ENCODE results near the gene GPRASP2. TPM values are rescaled to one million over a fixed set of nuclear protein-coding genes. Genes with fewer than 3 reads are reported as not detected.
"Not testable (repeated sequence)": the region's sequence is repeated elsewhere in the genome, so short reads cannot be mapped to it uniquely, and the experiment has no call there.

Gene GPRASP2
- total RNA-seq = 10 to 100 TPM in 2 of 3 donors, 1 to 10 TPM in 1; 8.0 to 16.2 (median 13.1) TPM

GRCh38 chrX:102712216-102712966, at the start of gene GPRASP2:
Gene GPRASP2 (plus strand): TSS chrX:102712448. CDS start chrX:102714870, 2,422 bp downstream.
- intact Hi-C loops (cut with DNase I; ENCODE audit: low total_unique reads) = no loop called here

GRCh38 chrX:102663820-102664219, 48.4 kb upstream of the GPRASP2 start:
- H3K27me3 ChIP-seq; DNase-seq (ENCODE audit: low spot score in 2 of 2); H3K4me3 ChIP-seq; H3K4me1 ChIP-seq; intact Hi-C loops (cut with DNase I; ENCODE audit: low total_unique reads); H3K27ac ChIP-seq; H3K36me3 ChIP-seq: not testable (repeated sequence)
- H3K9me3 ChIP-seq = peaks cover 0 to 24% of the 10 kb centered on the region in 2 donors

More at GRCh38 chrX:102712216-102712966, at the start of gene GPRASP2:
- TF ChIP-seq POLR2AphosphoS5 (IDR thresholded peaks at IDR 0.05) (peak in 1 of 3 donors; percentile 22), CTCF (IDR thresholded peaks at IDR 0.05) (no peak), POLR2A (IDR thresholded peaks at IDR 0.05) (no peak)
- DNase-seq (ENCODE audit: low spot score in 2 of 2) = peak; percentile 35 to 51
- Histone ChIP-seq H3K27me3 (peaks cover 0 to 14% of the 10 kb centered on the region in 2 donors), H3K4me3 (peak within 1 kb of the TSS; percentile 61 to 82 (median 66)), H3K4me1 (no peaks in the 10 kb centered on the region), H3K27ac (peak within 1 kb of the TSS; percentile 88 to 92), H3K9me3 (no peaks in the 10 kb centered on the region), H3K36me3 (no peaks in the 10 kb centered on the region)

GRCh38 chrX:102667034-102667433, 45.2 kb upstream of the GPRASP2 start:
- intact Hi-C loops (cut with DNase I; ENCODE audit: low total_unique reads); H3K27me3 ChIP-seq; DNase-seq (ENCODE audit: low spot score in 2 of 2); H3K36me3 ChIP-seq; H3K4me1 ChIP-seq; H3K4me3 ChIP-seq; H3K27ac ChIP-seq: not testable (repeated sequence)
- H3K9me3 ChIP-seq = peaks cover 0 to 24% of the 10 kb centered on the region in 2 donors

GRCh38 chrX:102669526-102669925, 42.7 kb upstream of the GPRASP2 start:
- peaks cover 0 to 22% of the 10 kb centered on the region in 2 donors for H3K9me3 ChIP-seq
- no peaks in the 10 kb centered on the region for H3K4me1 ChIP-seq
- TF ChIP-seq CTCF (IDR thresholded peaks at IDR 0.05) = no peak
- TF ChIP-seq POLR2A (IDR thresholded peaks at IDR 0.05) = no peak
- no peak for TF ChIP-seq POLR2AphosphoS5 (IDR thresholded peaks at IDR 0.05)
- intact Hi-C loops (cut with DNase I; ENCODE audit: low total_unique reads) = no loop called here
- no peak overlapping the region for H3K27ac ChIP-seq
- no peak for DNase-seq (ENCODE audit: low spot score in 2 of 2)
- no peak overlapping the region for H3K4me3 ChIP-seq
- no peaks in the 10 kb centered on the region for H3K36me3 ChIP-seq
- peaks cover 0 to 9% of the 10 kb centered on the region in 2 donors for H3K27me3 ChIP-seq

- H3K27me3 ChIP-seq = peaks cover 0 to 9% of the 10 kb centered on the region in 2 donors
- peaks cover 0 to under 1% of the 10 kb centered on the region in 2 donors for H3K9me3 ChIP-seq
- DNase-seq (ENCODE audit: low spot score in 2 of 2) = no peak
- H3K27ac ChIP-seq = no peak overlapping the region
- H3K4me3 ChIP-seq = no peak overlapping the region
- TF ChIP-seq CTCF (IDR thresholded peaks at IDR 0.05) (no peak), POLR2AphosphoS5 (IDR thresholded peaks at IDR 0.05) (no peak), POLR2A (IDR thresholded peaks at IDR 0.05) (no peak)
- intact Hi-C loops (cut with DNase I; ENCODE audit: low total_unique reads) = no loop called here
- no peaks in the 10 kb centered on the region for H3K36me3 ChIP-seq
- no peaks in the 10 kb centered on the region for H3K4me1 ChIP-seq
Observed at GRCh38 chrX:102672856-102673255, 39.4 kb upstream of the GPRASP2 start.

- H3K4me1 ChIP-seq; H3K36me3 ChIP-seq; H3K27ac ChIP-seq; intact Hi-C loops (cut with DNase I; ENCODE audit: low total_unique reads); DNase-seq (ENCODE audit: low spot score in 2 of 2); H3K27me3 ChIP-seq; H3K4me3 ChIP-seq: not testable (repeated sequence)
- peaks cover 5 to 22% of the 10 kb centered on the region in 2 donors for H3K9me3 ChIP-seq
Observed at GRCh38 chrX:102677479-102677878, 34.8 kb upstream of the GPRASP2 start.
